ENCODE results near the gene MPST.

DNA sequence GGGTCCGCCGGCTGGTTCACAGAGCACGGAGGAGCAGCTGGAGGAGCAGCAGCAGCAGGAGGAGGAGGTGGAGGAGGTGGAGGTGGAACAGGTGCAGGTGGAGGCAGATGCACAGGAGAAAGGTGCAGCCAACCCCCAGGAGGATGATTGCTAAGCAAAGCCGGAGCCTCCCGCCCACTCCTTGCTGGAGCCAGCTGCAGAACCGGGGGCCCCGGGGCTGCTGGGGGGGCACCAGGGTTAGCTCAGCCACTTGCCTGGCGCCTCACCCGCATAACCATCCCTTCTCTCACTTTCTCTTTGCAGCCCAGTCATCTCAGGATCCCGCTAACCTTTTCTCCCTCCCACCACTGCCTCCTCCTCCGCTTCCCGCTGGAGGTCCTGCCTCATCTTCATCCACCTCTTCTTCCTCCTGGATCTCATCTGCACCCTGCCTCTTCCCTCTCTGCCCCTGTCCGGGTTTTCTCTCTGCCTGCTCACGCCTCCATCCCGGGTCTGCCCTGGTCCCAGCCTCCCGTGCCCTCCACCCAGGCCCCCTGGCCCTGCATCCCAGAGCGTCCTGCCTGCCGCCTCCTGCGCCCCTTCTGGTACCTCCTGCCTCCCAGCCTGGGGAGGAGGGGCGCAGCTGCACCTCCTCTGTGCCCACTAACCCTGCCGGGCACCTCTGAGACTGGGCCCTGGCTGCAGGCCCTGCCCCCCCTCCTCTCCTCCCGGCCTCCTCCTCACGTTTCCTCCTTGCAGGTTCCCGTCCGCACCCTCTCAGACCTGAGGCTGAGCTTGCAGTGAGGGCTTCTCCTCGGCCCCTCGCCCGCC is 41.5 kb downstream of the MPST start:
- TF ChIP-seq, protein P1, sequence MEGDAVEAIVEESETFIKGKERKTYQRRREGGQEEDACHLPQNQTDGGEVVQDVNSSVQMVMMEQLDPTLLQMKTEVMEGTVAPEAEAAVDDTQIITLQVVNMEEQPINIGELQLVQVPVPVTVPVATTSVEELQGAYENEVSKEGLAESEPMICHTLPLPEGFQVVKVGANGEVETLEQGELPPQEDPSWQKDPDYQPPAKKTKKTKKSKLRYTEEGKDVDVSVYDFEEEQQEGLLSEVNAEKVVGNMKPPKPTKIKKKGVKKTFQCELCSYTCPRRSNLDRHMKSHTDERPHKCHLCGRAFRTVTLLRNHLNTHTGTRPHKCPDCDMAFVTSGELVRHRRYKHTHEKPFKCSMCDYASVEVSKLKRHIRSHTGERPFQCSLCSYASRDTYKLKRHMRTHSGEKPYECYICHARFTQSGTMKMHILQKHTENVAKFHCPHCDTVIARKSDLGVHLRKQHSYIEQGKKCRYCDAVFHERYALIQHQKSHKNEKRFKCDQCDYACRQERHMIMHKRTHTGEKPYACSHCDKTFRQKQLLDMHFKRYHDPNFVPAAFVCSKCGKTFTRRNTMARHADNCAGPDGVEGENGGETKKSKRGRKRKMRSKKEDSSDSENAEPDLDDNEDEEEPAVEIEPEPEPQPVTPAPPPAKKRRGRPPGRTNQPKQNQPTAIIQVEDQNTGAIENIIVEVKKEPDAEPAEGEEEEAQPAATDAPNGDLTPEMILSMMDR (IDR thresholded peaks at IDR 0.05): no peak
- no peak for TF ChIP-seq POLR2A (IDR thresholded peaks at IDR 0.05)
